Activated naive CD8-positive, alpha-beta T cell treated with anti-CD3 and anti-CD28 coated beads, Interleukin-2, amount 10 ng/mL, durations not matched to agents 7 days and 5 days (primary cell): ENCODE data around the gene PDE8A. TPM values are rescaled to one million over a fixed set of nuclear protein-coding genes. Genes with fewer than 3 reads are reported as not detected.
"Not testable (repeated sequence)": the region's sequence is repeated elsewhere in the genome, so short reads cannot be mapped to it uniquely, and the experiment has no call there.

Experiments used
- ATAC-seq: fragments of 150-1000 bp; cut with Tn5 transposase; one replicate; pipeline ENCODE4 v1.10.0; 2021; ENCODE audit warnings: low read depth, moderate library complexity
- POLR2A ChIA-PET: fragments of 350-600 bp; sonication (Branson Sonifier 250); formaldehyde crosslinking; loops from one replicate; lab custom pipeline; 2021; ENCODE audit warnings: antibody characterized with exemption; lab: Charles Lee
- DNase-seq: peaks from one replicate; pipeline ENCODE4 v3.0.0; 2021
- H3K27ac Mint-ChIP-seq: one replicate; pipeline ENCODE4 v1.8.0; 2022; ENCODE audit warnings: mild to moderate bottlenecking, mixed read lengths
- H3K27me3 Mint-ChIP-seq: one replicate; pipeline ENCODE4 v1.8.0; 2022; ENCODE audit warnings: mild to moderate bottlenecking, moderate library complexity, mixed read lengths
- H3K36me3 Mint-ChIP-seq: one replicate; pipeline ENCODE4 v1.8.0; 2021; ENCODE audit warnings: mild to moderate bottlenecking, mixed read lengths
- H3K4me1 Mint-ChIP-seq: one replicate; pipeline ENCODE4 v1.8.0; 2021; ENCODE audit warnings: mixed read lengths
- H3K4me3 Mint-ChIP-seq: one replicate; pipeline ENCODE4 v1.8.0; 2022; ENCODE audit warnings: mild to moderate bottlenecking, moderate library complexity, mixed read lengths
- H3K9me3 Mint-ChIP-seq: one replicate; pipeline ENCODE4 v1.8.0; 2021; ENCODE audit warnings: mixed read lengths
- total RNA-seq, 2 experiments: library from RNA; stranded (reverse); gene quantifications; one replicate each; pipeline ENCODE4 v1.2.3, GENCODE V29; 2021

The PDE8A gene
- total RNA-seq, 2 experiments from 2014 or later: 22.3 to 27.7 TPM

GRCh38 chr15:84987949-84988624 lies 6.4 kb downstream of the PDE8A start:
- Mint-ChIP-seq H3K27me3 (no peaks in the 10 kb centered on the region), H3K27ac (peak overlapping the region; percentile 93), H3K4me1 (peaks cover 59% of the 10 kb centered on the region), H3K36me3 (peaks cover 4% of the 10 kb centered on the region), H3K9me3 (no peaks in the 10 kb centered on the region), H3K4me3 (peak overlapping the region; percentile 69)
- DNase-seq (no peak), ATAC-seq (peak; percentile 60)
- POLR2A ChIA-PET: no interaction called here

DNA sequence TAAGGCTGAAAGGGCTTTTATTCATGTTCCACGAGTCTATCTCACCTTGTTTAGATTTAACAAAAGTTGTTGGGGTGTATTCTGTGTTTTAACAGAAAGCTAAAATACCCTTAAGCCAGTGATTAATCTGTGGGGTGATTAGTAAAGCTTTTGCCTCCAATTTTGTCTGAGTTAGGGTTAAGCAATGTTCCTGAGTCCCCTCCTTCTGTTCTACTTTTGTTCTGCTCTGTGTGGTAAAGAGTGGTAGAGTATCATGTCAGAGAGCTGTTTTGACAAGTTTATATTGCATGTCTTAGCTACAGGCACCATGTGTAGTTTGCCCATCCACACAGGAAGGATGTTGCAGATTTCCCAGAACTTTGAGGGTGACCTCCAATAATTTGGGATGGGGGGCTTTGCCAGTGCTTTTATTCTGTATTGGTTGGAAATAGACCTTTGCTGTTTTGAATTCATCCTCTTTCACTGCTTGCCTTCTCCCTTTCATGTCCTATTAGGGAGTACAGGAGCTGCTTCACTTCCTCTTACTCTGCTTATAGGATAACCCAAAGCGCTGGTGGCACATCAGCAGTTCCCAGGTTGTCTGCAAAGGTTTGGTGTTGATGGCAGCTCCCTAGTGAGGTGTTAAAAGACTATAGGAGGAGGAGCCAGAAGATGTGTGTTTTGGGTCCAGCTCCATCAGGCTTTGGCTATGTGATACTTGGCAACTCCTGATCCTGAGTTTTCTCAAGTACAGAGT lies 7.4 kb downstream of the PDE8A start:
- H3K27ac Mint-ChIP-seq: peak overlapping the region; percentile 93
- H3K27me3 Mint-ChIP-seq: no peaks in the 10 kb centered on the region
- H3K4me3 Mint-ChIP-seq: peak overlapping the region; percentile 69
- peaks cover 5% of the 10 kb centered on the region for H3K36me3 Mint-ChIP-seq
- ATAC-seq (no peak), DNase-seq (no peak)
- POLR2A ChIA-PET: interaction anchor here (0.5 to 1.2 kb wide), 2 partner anchors 8 to 284 kb away, joined by 3 to 4 read pairs; partner anchors contain the start of gene PDE8A
- H3K9me3 Mint-ChIP-seq: no peaks in the 10 kb centered on the region
- H3K4me1 Mint-ChIP-seq: peaks cover 53% of the 10 kb centered on the region

GRCh38 chr15:84990507-84990906 lies 8.9 kb downstream of the PDE8A start:
- Mint-ChIP-seq H3K27ac (no peak overlapping the region), H3K4me1 (peaks cover 41% of the 10 kb centered on the region), H3K4me3 (no peak overlapping the region), H3K36me3 (peaks cover 5% of the 10 kb centered on the region), H3K27me3 (no peaks in the 10 kb centered on the region), H3K9me3 (no peaks in the 10 kb centered on the region)
- DNase-seq: no peak
- no peak for ATAC-seq
- POLR2A ChIA-PET: no interaction called here

- H3K36me3 Mint-ChIP-seq: peaks cover 5% of the 10 kb centered on the region
- no peak for ATAC-seq
- H3K27me3 Mint-ChIP-seq: no peaks in the 10 kb centered on the region
- H3K27ac Mint-ChIP-seq: no peak overlapping the region
- no peak overlapping the region for H3K4me3 Mint-ChIP-seq
- no peak for DNase-seq
- H3K9me3 Mint-ChIP-seq: no peaks in the 10 kb centered on the region
- peaks cover 38% of the 10 kb centered on the region for H3K4me1 Mint-ChIP-seq
- POLR2A ChIA-PET: interaction anchor here (0.9 kb wide), 1 partner anchor 10 kb away, joined by 3 read pairs; no protein-coding TSS in a partner anchor
Measured at GRCh38 chr15:84991014-84991712, 9.5 kb downstream of the PDE8A start.

DNA sequence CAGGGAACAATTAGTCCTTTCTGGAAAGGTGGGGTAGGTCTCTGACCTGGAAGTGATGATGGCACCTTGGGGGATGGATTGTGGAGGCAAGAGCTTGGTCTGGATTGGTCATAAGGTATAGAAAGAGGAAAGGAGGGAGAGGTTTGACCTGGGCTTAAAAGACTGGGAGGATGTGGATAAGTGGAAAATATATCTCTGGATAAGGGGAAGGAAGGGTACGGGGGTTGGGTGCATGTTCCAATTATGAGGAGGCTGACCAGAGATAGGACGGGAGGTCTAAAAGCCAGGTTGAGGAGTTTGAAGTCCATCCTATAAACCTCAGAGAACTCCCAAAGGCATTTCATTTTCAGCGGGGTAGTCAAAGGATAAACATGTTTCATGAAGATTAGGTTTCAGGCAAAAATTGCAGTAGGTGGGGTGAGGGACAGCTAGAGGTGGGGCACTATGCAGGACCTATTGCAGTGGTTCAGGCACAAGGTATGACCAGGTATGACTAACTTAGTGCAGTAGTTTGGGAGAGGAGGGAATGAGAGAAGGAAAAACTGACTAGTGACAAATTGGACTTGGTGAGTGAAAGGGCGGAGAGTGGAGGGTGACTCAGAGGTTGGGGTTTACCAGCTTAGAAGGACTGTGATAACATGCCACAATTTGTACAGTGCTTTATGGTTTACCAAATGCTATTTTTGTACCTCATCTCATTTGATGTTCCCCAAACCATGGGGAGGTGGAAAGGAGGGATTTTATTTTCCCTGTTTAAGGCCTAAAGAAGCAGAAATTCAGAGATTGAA lies 10.7 kb downstream of the PDE8A start:
- POLR2A ChIA-PET: interaction anchor here (0.6 kb wide), 1 partner anchor 21 kb away, joined by 3 read pairs; no protein-coding TSS in a partner anchor
- no peaks in the 10 kb centered on the region for H3K27me3 Mint-ChIP-seq

GRCh38 chr15:84996055-84996454 lies 14.4 kb downstream of the PDE8A start:
- no peak overlapping the region for H3K27ac Mint-ChIP-seq
- POLR2A ChIA-PET: no interaction called here
- no peaks in the 10 kb centered on the region for H3K27me3 Mint-ChIP-seq

More for the DNA sequence above, 10.7 kb downstream of the PDE8A start:
- H3K9me3 Mint-ChIP-seq: no peaks in the 10 kb centered on the region
- H3K4me3 Mint-ChIP-seq: peak overlapping the region; percentile 11
- peaks cover 33% of the 10 kb centered on the region for H3K4me1 Mint-ChIP-seq
- ATAC-seq: peak; percentile 58
- no peak overlapping the region for H3K27ac Mint-ChIP-seq
- no peak for DNase-seq
- peaks cover 5% of the 10 kb centered on the region for H3K36me3 Mint-ChIP-seq

DNA sequence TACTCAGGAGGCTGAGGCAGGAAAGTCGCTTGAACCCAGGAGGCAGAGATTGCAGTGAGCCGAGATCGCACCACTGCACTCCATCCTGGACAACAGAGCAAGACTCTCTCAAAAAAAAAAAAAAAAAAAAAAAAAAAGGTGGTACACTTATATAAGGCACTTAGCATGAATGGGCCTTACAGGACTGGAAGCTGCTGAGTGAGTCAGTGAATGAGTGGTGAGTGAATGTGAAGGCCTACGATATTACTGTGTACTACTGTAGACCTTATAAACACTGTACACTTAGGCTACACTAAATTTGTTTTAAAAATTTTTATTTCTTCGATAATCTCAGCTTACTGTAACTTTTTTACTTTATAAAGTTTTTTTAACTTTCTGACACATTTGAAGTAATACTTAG lies 15.1 kb downstream of the PDE8A start:
- peaks cover 15% of the 10 kb centered on the region for H3K4me1 Mint-ChIP-seq
- DNase-seq, POLR2A ChIA-PET, H3K9me3 Mint-ChIP-seq, H3K27me3 Mint-ChIP-seq, H3K36me3 Mint-ChIP-seq, H3K4me3 Mint-ChIP-seq, ATAC-seq, H3K27ac Mint-ChIP-seq: not testable (repeated sequence)

More at GRCh38 chr15:84996055-84996454, 14.4 kb downstream of the PDE8A start:
- H3K4me3 Mint-ChIP-seq: no peak overlapping the region
- H3K9me3 Mint-ChIP-seq: no peaks in the 10 kb centered on the region
- ATAC-seq (no peak), DNase-seq (no peak)
- peaks cover 14% of the 10 kb centered on the region for H3K4me1 Mint-ChIP-seq
- peaks cover 4% of the 10 kb centered on the region for H3K36me3 Mint-ChIP-seq

DNA sequence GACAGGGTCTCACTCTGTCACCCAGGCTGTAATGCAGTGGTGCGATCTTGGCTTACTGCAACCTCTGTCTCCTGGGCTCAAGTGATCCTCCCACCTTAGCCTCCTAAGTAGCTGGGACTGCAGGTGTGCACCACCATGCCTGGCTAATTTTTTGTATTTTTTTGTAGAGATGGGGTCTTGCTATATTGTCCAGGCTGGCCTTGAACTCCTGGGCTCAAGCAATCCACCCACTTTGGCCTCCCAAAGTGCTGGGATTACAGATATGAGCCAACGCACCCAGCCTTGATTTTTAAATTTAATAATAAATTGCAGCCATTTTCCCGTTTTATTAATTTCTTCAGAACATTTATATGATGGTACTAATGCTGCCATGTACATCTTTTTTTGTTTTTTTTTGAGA lies 15.6 kb downstream of the PDE8A start:
- H3K9me3 Mint-ChIP-seq, DNase-seq, ATAC-seq, H3K27me3 Mint-ChIP-seq, H3K4me3 Mint-ChIP-seq, H3K27ac Mint-ChIP-seq, H3K36me3 Mint-ChIP-seq, POLR2A ChIA-PET: not testable (repeated sequence)
- H3K4me1 Mint-ChIP-seq: peaks cover 14% of the 10 kb centered on the region

DNA sequence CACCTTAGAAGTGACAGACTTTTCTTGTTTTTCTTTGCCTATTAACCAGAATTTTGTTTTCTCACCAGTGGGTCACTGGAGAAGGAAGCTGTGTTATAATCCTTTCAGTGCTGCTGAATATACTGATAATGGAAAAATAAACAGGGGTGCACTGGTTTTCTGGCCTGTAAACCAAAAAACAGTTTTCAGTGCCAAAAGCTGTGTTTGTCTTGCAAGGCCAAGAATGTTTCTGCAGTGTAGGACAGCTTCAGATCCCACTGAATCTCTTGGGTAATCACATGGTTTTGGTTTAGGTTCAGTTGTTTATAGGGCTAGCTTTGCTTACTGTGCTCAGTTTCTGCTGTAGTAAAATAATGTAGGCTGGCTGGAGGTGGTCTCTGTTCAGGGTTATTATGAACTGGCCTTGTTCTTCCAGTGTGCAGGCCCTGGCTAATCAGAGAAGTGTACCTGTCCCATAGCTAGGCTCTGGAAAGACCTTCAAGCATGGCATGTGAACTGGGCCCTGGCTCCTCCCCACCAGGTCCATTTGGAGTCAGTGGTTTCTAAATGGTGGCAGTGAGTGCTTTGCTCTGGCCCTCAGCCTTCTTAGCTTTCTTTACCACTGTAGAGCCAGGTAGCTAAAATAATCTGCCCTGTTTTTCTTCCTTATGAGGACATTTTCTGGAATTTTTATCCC lies 18.7 kb downstream of the PDE8A start:
- H3K4me3 Mint-ChIP-seq: no peak overlapping the region
- H3K4me1 Mint-ChIP-seq: peaks cover 11% of the 10 kb centered on the region
- H3K36me3 Mint-ChIP-seq: peaks cover 2% of the 10 kb centered on the region
- H3K27me3 Mint-ChIP-seq: no peaks in the 10 kb centered on the region
- H3K27ac Mint-ChIP-seq: no peak overlapping the region
- H3K9me3 Mint-ChIP-seq: no peaks in the 10 kb centered on the region
- DNase-seq: no peak
- ATAC-seq: no peak
- POLR2A ChIA-PET: interaction anchor here (0.6 kb wide), 1 partner anchor 294 kb away, joined by 3 read pairs; no protein-coding TSS in a partner anchor

DNA sequence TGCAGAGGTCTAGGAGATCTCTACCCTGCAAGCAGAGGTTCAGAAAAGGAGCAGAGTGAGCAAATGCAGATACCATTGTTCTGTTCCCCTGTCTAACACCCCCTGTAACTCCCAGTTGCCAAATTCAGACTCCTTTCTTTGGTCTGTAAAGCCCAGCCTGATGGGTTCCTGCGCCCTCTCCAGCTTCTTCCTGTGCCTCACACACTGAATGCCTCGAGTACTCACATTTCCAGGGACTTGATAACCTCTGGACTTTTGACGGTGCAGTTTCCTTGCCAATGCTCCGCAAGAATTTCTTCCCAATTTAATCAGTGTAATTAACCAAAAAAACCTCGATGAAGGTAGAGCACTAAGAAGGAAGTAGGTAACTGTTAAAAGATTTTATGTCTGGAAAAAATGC lies 19.3 kb downstream of the PDE8A start:
- POLR2A ChIA-PET: interaction anchor here (0.6 kb wide), 1 partner anchor 294 kb away, joined by 3 read pairs; no protein-coding TSS in a partner anchor
- no peak overlapping the region for H3K4me3 Mint-ChIP-seq
- H3K9me3 Mint-ChIP-seq: no peaks in the 10 kb centered on the region
- H3K27ac Mint-ChIP-seq: no peak overlapping the region
- H3K4me1 Mint-ChIP-seq: peaks cover 11% of the 10 kb centered on the region
- peaks cover 2% of the 10 kb centered on the region for H3K36me3 Mint-ChIP-seq
- DNase-seq: no peak
- no peaks in the 10 kb centered on the region for H3K27me3 Mint-ChIP-seq
- ATAC-seq: no peak

DNA sequence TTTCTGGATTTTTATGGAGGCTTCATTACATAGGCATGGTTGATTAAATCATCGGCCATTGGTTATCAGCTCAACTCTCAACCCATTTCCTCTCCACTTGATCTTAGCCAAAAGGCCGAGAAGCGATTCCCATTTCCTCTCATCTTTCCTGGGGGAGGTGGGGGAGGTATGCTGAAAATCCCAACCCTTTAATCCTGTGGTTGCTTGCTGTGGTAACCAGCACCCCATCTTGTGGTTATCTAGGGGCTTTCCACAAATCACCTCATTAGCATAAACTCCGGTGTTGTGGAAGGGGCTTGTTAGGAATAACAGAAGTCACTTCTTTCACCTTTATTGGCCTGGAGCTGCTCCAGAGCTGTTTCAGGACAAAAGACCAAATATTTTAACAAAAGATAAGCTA lies 20.9 kb downstream of the PDE8A start:
- ATAC-seq (no peak), DNase-seq (no peak)
- Mint-ChIP-seq H3K4me3 (no peak overlapping the region), H3K36me3 (peaks cover 4% of the 10 kb centered on the region), H3K4me1 (peaks cover 11% of the 10 kb centered on the region), H3K9me3 (no peaks in the 10 kb centered on the region), H3K27ac (no peak overlapping the region), H3K27me3 (no peaks in the 10 kb centered on the region)
- POLR2A ChIA-PET: no interaction called here

DNA sequence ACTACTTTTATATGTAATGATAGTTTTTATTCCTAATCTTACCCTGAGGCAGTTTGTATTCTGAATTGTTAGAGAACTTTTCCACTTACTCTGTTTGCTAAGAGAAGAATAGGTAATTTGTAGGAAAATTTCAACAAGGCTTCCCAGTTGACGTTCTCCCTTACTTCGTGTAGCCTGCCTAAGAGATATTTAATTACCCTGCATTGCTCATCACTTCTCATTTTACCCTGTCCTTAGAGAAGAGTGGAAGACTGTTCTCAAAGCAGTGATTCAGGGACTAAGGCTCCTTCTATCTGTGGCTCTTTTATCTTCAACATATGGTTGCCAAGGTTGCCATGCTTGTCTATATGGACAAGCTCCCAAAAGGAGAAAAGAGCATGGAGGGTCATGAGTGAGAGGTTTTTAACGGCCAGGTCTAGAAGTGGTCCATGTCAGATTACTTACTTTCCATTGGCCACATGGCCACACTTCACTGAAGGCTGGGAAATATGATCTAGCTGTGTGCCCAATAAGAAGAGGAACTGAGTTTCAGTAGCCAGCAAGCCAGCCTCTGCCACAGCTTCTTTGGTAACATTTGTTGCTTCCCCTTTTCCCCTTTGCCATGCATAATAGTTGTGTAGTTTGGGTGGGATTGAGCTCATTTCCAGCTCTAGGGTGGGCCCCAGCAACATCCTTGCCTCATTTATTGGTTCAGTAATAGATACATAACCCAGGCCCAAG lies 22.1 kb downstream of the PDE8A start:
- POLR2A ChIA-PET: no interaction called here

More for the DNA sequence above, 22.1 kb downstream of the PDE8A start:
- Mint-ChIP-seq H3K9me3 (no peaks in the 10 kb centered on the region), H3K4me1 (peaks cover 20% of the 10 kb centered on the region), H3K36me3 (peaks cover 3% of the 10 kb centered on the region), H3K27me3 (no peaks in the 10 kb centered on the region), H3K4me3 (no peak overlapping the region), H3K27ac (no peak overlapping the region)
- DNase-seq: no peak
- no peak for ATAC-seq
